GM12873 (cell line): ENCODE measurements around the gene MATN4.

Experiments
- TF ChIP-seq, protein P1 (sequence below): IDR thresholded peaks from 2 replicates; pipeline ENCODE4 v1.5.1; 2012; ENCODE audit warnings: low read depth, mild to moderate bottlenecking, moderate library complexity, low read length, control low read depth; ENCODE audit not compliant: insufficient read depth; ENCODE audit errors: missing control alignments

The MATN4 gene

DNA sequence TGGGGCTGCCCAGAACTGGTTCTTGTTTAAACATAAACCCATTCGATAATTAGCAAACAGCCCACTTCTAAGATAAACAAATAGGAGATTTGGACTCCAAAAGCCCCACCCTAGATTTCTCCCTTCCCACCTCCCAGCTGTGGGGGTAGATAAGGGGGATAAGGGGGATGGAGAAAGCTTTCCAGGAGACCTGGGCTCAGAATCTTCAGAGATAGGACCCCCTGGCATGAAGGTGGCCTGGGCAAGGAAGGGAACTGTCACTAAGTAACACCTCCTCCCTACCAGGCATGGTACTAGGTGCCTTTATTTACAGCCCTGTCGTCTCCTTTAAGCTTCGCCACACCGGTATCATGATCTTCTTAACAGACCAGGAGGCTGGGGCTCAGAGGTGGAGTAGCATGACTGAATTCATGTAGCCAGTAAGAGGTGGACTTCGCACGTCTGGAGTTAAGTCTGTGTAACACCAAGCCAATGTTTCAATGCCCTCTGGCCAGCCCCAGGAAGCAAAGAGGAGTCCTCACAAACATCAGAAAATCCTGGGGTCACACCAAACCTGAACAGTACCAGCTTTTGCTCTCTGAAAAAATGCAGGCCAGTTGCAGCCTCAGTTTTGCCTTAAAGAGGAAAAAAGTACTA, 35.6 kb upstream of the MATN4 start:
- TF ChIP-seq, protein P1, sequence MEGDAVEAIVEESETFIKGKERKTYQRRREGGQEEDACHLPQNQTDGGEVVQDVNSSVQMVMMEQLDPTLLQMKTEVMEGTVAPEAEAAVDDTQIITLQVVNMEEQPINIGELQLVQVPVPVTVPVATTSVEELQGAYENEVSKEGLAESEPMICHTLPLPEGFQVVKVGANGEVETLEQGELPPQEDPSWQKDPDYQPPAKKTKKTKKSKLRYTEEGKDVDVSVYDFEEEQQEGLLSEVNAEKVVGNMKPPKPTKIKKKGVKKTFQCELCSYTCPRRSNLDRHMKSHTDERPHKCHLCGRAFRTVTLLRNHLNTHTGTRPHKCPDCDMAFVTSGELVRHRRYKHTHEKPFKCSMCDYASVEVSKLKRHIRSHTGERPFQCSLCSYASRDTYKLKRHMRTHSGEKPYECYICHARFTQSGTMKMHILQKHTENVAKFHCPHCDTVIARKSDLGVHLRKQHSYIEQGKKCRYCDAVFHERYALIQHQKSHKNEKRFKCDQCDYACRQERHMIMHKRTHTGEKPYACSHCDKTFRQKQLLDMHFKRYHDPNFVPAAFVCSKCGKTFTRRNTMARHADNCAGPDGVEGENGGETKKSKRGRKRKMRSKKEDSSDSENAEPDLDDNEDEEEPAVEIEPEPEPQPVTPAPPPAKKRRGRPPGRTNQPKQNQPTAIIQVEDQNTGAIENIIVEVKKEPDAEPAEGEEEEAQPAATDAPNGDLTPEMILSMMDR: no peak

DNA sequence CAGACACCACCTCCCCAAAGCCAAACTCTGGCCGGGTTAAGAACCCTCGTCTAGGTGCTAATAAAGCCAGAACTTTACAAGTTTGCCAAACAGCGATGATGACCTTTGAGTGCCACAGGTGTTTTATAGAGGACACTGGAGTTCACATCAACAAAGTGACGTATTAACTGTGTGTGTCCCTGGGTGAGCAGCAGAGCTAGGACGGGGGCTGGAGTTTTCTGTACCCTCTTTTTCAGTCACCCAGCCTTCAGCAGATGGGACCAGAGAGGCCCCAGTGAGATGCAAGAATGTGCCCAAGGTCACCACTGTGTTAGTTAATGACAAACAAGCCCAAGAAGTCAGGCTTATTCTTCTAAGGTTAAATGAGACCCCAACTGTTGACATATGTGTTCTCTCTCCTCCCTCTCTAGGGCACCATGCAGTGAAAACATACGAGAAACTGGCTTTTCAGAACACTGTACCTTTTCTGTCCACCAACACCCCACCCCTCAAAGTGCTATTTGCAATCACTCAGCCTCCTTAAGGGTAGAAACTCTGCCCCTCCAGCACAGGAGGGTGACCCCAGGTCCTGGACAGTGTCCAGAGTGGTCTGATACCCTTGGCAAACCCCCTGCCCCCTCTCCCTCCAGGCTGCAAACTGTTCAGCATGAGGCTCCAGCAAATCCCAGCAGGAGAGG, 34.9 kb upstream of the MATN4 start:
- TF ChIP-seq, protein P1: no peak

DNA sequence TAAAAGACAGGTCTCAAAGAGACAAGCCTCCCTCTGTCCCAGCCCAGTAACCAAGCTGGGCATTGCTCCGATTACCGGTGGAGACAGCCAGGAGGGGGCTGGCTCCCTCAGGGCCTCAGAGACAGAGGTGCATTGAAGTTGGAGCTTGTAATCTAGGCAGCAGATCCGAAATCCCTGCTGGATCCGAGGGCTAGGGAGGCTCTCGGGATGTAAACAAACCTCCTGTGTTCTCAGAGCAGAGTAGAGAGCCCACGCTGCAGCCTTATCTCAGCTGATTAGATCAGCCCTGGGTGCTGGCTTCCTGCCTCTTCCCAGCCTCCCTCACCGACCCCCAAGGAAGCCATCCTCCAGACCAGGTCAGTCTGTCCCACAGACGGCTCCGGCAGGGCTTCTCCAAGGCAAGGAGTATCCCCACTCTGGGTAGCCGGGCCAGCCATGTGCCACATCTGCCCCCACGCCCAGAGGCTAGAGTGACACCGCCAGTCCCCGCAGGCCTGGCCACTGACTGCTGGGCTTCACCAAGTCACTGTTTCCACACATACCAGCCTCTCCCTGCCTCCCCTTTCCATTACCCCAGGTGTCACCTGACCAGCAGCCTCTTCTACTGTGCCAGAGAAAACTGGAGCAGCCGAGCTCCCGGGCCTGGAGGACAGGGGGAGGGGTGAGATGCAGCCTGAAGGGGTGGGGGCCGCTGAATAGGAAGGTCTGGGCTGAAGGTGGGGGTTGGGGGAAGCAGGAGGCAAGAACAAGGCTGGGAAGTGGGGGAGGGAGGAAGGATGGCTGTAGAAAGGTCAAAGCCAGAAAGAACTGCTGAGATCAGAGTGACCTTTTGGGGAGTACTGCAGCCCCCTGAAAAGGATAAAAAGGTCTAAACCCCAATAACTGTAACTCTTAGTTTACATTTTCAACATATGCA, 34.1 kb upstream of the MATN4 start:
- TF ChIP-seq, protein P1: no peak

DNA sequence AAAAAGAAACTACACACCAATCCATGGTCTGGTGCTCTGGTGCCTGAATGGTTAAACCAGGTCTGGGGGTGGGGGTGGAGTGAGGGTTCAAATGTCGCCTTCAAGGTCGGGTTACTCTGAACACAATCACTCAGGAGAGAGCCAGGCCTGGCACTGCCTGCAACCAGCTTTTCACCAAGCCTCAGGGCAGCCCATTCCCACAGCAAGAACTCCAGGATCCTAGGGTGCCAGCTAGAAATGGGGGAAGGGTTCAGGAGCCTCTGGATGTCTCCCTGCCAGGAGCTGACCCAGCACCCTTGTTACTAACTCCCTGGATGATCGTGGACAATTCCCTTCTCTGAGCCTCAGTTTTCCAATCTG, 33.5 kb upstream of the MATN4 start:
- TF ChIP-seq, protein P1: no peak

DNA sequence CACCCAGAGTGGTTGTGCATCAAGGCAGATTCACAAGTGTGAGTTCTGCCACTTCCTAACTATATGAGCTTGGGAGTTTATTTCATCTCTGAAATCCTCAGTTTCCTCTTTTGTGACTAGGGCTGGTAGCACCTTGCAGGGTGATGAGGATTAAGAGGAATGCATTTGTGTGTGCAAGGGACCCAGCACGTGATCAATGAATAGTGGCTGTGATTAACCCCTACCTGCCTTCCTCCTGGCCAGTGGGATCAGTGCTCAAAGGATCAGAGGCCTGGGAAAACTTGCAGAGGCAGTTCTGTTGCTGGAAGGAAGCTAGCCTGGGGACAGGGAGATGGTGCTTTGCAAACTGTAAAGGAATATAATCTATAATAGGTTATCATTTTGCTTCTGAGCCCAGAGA, 32.9 kb upstream of the MATN4 start:
- TF ChIP-seq, protein P1: no peak

DNA sequence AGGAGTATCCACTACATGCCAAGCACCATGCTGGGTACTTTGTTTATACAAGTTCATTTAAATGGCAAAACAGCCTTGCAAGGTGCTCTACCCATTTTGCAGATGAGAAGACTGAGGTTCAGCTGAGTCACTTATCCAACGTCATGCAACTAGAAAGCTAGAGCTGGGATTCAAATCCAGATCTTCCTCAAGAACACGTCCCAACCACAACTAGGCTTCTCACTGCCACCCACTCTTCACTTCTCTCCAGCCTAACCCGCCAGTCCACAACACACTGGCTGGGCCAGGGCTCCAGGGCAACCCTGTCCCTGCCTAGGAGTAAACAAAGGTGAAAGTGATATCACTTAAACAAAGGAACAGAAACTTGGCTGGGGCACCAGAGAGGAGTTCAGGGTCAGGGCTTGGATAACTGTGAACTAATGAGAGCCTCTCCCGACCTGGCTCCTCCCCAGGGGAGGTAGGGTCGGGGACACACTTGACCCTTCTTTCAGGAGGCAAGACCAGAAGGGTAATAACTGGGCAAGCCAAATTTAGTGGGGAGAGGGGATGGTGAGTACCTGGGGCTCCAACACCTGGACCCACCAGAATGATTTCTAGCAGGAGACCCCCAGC, 32.2 kb upstream of the MATN4 start:
- TF ChIP-seq, protein P1: no peak

DNA sequence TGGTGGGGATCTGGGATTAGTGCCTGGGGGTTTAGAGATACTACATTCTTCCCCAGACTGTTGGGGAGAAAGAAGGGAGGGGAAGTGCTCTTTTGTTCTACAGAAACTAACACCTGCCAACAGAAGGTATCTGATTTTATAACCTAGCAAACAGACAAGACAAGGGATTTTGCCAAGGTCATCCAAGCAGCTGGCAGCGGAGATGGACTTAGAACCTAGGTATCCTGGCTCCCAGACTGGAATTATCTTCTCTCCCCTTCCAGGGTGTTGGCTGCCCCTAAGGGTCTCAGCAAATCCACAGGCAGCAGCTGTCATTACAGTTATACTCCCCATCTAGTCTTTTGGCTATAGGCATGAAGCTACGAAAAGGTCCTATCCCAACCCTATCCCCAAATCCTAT, 31.7 kb upstream of the MATN4 start:
- TF ChIP-seq, protein P1: no peak
